HUDEP-2 (cell line): ENCODE data around the gene OR2S2.
A peak's percentile ranks its signal among the peaks of the same experiment; 100 is the strongest.
"Not testable (repeated sequence)": the region's sequence is repeated elsewhere in the genome, so short reads cannot be mapped to it uniquely, and the experiment has no call there.

Experiments
- DNase-seq, 76 experiments: peaks; one replicate each; lab custom pipeline; 2025; ENCODE audit not compliant: unreplicated experiment in 76 of 76; lab: John Stamatoyannopoulos, UW

Gene OR2S2, protein sequence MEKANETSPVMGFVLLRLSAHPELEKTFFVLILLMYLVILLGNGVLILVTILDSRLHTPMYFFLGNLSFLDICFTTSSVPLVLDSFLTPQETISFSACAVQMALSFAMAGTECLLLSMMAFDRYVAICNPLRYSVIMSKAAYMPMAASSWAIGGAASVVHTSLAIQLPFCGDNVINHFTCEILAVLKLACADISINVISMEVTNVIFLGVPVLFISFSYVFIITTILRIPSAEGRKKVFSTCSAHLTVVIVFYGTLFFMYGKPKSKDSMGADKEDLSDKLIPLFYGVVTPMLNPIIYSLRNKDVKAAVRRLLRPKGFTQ

DNA sequence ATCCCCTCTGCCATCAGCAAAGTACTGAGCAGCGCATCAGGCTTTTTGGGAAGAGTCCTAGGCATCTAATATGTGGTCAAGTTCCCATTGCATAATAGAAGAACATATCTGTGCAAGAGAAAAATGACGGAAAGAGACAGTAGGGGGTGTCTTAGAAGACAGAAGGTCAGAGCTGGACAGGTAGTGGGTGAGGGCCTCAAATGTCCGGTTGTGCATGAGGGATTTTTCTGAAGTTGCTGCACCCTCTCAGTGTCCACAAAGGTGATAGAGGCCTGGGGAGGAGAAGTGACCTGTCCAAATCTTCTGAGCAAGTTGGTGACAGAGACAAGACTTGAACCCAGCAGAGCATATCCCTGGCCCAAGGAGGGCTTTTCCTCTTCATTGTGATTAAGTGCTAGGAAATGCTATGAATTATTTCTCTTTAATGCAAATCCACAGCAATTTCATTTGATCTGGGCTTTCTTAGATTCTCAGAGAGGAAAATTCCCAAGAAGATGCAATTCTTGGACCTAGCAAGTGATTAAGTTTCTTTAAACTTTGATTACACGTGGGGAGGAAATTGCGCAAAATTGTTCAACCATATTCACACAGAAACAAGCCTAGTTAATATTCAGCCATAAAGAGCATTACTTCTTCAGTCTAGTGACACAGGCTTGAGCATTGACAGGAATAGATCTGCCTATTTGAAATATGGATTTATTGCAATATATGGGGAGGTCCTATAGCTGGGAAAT lies at the start of gene OR2S2:
Gene OR2S2 (minus strand): TSS at position 51 of the 734 bp plus-strand sequence. CDS start 56 bp downstream, outside the sequence.
- no peak for DNase-seq

DNA sequence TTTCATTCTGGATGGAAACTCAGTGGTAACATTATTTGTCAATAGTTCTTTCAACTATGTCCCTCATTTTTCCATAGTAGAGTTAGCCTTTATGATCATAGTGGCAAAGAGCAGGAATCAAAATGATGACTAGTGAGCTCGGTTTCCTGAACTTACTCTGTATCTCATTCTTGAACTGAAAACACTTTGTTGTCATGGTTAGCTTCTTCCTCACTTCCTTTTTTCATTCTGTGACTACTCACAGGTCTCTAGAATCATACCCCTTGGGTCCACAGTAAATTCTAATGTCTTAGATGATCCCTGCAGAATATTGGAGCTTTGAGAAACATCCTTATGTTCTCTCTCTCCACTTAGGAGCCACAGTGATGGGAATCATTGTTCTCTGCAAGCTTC lies 49.4 kb upstream of the OR2S2 start:
- DNase-seq: no peak

DNA sequence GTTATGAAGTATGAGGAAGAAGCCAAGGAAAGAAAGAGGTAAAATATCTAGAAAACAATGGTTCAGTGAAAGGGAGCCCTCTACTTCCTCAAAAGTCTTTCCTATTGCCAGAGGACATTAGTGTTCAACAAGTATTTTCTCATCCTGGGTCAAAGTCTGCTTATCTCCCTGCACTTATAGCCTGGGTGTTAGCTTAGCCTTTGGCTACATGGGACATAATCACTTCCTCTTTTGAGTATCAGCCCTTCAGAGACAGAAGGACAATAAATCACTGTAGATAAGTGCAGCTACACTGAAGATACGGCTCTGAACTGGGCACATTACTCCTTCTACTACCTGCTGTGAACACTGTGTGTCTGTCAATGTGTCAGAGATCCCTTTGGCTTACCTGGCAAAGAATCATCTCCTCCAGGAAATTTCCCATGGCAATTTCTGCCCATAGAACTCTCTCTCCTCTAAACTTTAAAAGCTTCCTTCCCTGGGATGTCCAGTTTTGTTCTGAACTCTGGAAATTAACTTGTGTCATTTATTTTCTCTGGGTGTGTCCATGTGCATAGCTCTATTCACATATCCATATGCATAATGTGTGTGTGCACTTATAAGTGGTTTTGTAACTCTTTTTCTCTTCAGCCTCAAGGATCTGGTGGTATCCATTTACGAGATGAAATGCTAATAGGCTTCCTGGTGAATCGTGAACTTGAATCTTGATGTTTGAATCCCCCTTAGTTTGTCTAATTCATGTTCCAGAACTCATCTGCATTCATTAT lies 48.8 kb upstream of the OR2S2 start:
- DNase-seq: peak in 16 of 76 experiments; percentile 0 to 56 (median 22)

DNA sequence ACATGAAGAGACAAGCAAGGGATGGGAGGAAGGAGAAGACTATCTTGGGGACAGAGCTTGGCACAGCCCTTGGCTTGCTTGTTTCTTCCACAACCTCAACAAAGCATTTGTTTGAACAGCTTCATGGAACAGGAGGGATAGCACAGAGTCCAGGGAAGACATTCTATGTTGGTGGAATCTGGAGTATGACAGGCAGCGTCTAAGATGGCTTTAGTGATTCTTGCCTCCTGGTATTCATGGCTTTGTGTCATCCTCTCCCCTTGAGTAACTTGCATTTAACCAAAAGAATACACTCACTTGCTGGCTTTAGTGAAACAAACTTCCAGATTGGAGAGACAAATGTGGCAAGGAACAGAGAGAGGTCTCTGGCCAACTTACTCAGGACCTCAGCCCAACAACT lies 47.9 kb upstream of the OR2S2 start:
- DNase-seq: no peak

DNA sequence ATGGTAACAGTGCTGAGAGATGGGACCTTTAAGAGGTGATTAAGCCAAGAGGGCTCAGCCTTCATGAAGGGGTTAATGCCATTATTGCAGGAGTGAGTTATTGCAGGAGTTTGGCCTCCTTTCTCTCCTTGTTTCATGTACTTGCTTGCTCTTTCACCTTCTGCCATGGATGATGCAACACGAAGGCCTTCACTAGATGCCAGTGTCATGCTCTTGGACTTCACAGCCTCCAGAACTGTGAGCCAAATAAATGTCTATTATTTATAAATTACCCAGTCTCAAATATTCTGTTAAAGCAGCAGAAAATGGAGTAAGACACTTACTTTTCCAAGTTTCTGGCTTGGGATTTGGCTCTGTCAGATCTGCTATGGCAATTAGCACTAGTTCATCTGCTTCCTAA lies 40.4 kb upstream of the OR2S2 start:
- no peak for DNase-seq

DNA sequence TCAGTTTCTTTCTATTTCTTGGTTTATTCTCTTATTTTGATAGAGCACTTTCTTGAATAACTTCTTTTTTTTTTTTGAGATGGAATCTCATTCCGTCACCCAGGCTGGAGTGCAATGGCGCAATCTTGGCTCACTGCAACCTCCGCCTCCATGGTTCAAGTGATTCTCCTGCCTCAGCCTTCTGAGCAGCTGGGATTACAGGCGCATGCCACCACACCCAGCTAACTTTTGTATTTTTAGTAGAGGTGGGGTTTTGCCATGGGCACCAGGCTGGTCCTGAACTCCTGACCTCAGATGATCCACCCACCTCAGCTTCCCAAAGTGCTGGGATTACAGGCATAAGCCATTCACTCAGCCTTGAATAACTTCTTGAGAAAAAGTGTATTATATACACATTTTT lies 39.1 kb upstream of the OR2S2 start:
- DNase-seq: not testable (repeated sequence)

DNA sequence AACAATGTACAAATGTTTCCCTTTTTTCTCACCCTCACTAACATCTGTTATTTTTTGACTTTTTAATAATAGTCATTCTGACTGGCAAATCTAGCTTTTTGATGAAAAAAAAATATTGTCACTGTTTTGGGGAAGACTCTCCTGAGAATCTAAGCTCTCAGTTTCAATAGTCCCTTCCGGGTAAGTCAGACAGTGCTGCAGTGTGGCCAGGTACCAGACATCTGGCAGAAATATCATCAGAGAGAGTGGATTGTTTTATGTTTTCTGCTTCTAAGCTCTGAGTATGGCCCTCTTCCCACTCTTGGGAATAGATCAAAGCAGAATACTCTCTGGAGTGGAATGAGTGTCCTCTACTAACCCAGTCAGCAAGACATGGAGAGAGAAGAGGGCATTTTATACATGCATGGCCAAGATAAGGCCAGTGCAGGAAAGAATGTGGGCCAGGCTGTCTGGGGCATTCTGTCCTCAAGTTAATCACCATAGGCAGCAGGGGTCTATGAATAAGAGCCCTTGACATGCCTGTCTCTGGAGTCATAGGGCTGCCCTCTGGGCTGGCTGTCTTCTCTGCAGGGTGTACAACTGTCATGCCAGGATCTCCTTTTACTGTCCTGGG lies 38.5 kb upstream of the OR2S2 start:
- no peak for DNase-seq

DNA sequence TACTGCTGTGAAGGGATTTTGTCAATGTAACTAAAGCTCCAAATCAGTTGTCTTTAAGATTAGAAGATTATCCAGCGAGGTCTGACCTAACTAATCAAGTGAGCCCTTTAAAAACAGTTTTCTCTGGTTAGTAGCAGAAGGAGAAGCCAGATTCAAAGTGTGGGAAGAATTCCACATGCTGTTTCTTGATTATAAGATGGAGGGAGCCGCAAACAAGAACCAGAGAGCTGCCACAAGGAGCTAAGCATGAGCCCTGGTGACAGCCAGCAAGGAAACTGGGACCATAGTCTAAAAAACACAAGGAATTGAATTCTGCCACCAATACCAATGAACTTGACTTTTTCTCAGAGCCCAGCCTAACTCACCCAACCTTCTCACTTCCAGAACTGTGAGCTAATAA lies 37.0 kb upstream of the OR2S2 start:
- DNase-seq: no peak

DNA sequence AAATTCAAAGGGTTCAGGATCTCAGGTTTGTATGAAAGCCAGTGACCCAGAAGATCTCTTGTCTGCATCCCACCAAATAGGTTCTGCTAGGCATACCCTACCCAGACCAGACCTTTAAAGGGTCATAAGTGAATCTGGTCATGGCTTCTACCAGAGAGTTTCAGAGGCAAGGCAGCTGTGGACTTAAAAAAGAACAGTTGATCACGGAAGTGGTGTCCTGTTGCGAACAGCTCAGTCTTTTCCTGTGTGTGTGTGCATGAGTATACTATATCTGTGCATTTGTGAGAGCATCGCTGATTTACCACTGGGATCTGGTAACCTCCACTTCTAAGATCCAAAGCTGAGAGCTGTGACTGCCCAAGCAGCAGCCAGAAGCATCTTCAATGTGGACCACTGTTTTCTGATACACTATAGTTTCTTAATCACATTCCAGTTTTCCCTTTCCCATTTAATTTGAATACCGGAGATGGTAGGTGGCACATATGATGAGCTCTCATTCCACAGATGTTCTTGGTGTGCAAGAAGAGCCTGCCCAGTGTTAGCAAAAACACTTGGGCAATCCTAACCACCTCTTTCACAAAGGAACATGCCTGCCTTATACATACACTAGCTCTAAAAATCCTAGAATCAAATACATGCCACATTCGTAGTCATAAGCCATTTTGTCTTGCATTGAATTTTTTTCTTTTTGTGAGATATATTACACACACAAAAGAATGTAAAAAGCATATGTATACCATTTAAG lies 36.2 kb upstream of the OR2S2 start:
- DNase-seq: no peak

DNA sequence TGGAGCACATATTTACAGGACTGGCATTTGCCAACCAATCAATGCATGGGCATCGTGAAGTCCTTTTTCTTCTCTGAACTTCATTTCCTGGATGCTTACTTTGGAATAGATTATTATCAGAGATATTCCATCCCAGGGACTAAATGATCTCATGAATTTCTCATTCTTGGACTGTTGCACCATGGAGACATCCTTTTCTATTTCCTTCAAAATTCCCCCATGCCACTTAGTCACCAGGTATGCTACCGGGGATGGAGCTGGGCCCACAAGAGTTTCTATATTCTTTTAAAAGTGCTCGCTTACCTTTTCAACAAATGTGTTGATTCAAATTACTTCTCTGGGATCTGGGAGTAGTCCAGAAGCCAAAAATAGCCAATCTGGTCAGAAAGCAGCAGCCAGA lies 35.2 kb upstream of the OR2S2 start:
- not testable (repeated sequence) for DNase-seq

DNA sequence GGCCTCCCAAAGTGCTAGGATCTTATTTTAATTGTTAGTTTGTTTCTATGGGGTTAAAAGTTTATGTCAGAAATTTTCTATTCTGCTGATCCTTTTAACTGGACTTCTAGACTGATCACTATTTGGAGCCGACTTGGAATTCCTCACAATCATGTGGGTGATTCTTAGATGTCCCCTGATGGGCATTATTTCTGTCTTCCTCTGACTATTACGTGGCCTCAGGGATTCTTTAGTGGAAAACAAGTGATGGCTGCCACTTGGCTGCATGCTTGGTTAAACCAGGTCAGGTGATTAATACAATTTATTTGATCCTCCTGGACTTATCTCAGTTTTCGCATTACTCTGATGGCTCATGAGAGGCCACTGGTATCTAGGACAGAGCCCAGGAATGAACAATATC lies 32.2 kb upstream of the OR2S2 start:
- no peak for DNase-seq

DNA sequence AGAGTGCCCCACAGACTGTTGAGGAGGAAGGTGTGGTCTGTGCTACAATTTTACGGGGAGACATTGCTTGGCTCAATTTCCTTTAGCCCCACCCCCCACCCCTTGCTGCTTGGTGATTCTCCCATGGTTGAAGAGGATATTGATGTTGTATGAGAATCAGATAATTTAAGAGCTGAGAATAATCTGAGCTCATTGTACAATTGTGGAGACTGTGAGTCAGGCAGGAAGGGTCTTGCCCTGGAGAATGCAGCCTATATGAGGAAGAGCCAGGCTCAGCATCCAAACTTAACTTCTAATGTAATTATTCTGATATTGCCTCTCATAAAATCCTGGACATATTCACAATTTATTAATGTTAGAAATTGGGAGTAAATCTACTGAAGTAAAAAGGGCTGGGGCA lies 26.1 kb upstream of the OR2S2 start:
- DNase-seq: no peak

DNA sequence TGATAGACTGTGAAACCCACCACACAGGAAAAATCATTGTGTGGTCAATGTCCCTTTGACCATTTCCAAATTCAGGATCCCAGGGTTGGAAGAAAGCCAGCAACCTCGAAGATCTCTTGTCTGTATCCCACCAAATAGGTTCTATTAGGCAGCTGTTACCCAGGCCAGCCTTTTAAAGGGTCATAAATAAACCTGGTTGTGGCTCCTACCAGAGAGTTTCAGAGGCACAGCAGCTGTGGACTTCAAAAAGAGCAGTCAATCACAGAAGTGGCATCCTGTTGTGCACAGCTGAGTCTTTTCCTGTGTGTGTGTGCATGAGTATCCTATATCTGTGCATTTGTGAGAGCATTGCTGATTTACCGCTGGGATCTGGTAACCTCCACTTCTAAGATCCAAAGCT lies 23.7 kb upstream of the OR2S2 start:
- no peak for DNase-seq

DNA sequence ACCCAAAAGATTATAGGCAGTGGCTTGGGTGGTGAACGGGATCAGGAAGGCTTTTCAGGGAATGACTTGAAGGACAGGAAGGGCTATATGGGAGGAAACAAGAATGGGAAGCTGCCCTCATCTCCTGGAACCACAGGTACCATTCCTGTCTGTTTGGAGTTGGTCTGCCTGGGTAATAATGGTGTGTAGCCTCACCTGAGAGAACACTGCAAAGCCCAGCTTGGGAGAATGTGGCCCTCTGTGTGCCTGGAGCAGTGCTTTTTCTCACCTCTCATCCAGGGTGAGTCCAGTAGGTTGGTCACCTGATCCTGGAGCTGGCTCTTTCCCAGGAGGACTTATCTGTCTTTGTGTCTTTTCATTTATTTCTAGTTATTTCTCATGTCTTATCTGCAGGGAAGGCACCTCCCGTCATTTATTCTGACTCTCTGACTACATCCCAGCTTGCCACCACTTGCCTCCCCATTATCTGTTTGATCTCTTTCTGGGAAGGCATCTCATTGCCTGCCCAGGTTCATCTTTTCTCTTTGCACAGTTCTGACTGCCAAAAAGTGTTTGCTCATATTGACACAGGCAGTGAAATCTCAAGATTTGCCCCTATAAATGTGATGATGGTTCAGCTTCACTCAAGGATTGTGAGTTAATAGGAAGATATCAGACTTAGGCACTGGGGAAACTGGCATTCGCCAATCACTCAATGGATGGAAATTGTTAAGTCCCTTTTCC lies 22.5 kb upstream of the OR2S2 start:
- no peak for DNase-seq

DNA sequence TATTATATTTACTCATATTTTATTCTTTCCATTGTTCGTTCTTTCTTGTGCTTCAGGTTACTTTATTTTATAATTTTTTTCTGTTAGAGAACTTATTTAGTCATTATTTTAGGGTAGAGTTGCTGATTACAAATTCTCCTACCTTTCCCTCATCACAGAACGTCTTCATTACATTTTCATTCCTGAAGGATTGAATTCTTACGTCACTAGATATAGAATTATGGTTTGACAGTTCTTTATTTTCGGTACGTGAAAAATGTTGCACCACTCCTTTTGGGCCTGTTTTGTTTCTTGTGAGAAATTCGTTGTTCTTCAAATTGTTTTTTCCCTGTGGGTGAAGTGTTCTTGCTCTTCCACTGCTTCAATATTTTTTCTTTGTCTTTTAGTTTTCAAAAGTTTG lies 20.8 kb upstream of the OR2S2 start:
- DNase-seq: no peak

DNA sequence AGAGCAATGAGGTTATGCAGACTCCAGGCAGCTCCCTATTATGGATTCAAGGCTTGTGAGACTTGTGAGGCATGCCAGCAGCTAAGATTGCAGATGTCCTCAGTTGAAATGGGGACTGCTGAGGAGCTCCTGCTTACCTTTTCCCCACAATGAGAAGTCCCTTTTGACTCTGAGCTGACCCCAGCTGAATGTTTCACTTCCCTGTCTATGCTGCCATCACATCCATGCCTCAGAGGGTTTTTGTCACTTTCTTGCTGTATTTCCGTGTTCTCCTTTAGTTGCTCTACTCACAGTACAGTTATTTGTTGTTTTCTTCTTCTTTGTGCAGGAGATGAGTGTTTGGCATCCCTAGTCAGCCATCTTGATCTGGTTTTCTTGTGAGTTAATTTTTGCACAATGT lies 18.8 kb upstream of the OR2S2 start:
- peak in 1 of 76 experiments; percentile 6 for DNase-seq

DNA sequence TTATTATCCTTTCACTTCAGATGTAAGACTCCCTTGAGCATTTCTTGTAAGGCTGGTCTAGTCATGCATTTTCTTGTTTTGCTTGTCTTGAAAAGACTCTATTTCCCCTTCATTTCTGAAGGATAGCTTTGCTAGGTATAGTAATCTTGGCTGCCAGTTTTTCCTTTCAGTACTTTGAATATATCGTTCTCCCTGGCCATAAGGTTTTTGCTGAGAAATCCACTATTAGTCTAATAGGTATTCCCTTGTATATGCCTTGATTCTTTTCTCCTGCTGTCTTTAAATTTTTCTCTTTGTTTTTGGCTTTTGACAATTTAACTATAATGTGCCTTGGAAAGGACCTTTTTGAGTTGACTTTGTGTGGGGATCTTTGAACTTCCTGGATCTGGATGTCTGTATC lies 16.8 kb upstream of the OR2S2 start:
- DNase-seq: no peak

DNA sequence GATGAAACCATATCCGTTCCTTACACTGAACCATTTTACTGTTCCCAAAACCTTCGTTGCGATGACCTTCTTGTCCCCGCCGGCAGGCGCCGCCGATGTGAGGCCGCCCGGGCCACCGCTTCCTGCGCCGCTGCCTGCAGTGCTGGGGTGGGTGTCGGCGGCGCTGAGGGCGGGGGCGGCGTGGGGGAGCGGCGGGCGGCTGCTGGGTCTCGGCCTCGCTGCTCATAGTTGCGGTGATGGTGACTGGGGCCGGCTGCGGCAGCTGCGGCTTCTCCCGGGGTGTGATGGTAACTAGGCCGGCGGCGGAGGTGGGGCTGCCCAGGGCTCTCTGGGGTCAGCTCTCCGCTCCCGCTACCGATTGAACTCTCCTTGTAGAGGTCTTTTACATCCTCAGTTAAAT lies 14.1 kb upstream of the OR2S2 start:
- DNase-seq: no peak

DNA sequence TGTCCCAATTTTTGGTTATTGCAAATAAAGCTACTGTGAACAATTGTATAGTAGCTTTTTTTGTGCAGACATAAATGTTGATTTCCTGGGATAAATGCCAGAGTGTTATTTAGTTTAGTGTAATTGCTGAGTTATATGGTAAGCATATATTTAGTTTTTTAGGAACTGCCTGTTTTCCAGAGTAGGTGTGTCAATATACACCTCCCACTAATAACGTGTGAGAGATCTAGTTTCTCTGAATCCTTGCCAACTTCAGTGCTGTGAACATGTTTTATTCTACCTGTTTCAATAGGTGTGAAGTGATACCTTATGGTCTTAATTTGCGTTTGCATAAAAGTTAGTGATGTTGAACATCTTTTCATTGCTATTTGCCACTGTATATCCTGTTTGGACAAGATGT lies 9.1 kb upstream of the OR2S2 start:
- no peak for DNase-seq

DNA sequence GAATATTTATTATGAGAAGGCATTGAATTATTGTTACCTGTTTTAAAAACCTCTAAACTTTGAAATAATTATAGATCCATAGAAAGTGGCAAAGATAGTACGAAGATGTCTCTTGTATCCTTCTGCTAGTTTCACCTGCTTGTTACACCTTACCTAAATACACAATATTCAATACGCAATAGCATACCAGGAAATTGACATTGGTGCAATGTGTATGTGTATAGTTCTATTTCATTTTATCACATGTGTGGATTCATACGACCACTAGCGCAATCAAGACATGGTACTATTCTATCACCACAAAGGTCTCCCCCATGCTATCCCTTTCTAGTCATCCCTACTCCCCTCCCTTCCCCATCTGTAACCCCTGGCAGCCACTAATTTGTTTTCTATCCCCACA lies 8.5 kb upstream of the OR2S2 start:
- no peak for DNase-seq
